ENCODE measurements around the gene POLR3G.

POLR3G gene

GRCh38 chr5:90545511-90545910 is 70.8 kb downstream of the POLR3G start (continued):
- TF ChIP-seq, protein P1, sequence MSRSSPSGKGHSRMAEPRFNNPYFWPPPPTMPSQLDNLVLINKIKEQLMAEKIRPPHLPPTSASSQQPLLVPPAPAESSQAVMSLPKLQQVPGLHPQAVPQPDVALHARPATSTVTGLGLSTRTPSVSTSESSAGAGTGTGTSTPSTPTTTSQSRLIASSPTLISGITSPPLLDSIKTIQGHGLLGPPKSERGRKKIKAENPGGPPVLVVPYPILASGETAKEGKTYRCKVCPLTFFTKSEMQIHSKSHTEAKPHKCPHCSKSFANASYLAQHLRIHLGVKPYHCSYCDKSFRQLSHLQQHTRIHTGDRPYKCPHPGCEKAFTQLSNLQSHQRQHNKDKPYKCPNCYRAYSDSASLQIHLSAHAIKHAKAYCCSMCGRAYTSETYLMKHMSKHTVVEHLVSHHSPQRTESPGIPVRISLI (tag by site-specific recombination; IDR thresholded peaks at IDR 0.05), result no peak
- TF ChIP-seq ZNF302 (tag by site-specific recombination; IDR thresholded peaks at IDR 0.05; ENCODE audit: low read depth), result no peak

DNA sequence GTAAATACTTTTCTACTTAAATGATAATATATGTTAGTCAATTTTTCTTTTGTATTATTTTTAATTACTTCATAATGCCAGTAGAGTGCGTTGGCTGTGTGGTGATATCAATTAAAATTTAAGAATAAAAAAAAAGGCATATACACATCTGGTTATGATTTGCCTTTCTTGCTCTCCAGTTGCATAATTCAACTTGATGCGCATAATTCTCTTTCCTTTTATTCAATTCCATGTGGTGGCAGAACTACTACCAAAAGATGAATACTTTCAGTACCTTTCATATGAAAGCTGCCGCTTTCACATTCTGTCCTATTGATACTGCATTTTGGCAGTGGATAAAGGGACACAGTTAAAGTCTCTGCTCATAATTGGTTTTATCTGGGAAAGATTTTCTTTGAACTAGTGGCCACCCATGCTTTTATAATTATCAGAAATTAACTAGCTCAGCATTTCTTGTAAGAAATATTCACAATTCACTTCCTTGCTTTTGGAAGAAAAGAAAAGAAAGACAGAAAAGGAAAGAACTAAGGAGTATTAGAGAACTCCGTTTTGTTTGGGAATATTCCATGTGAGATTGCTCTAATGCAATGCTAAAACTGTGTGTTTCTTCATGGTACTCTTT is 71.7 kb downstream of the POLR3G start:
- POLR2A ChIA-PET, result interaction anchor here (1.6 to 5.2 kb wide), 7 partner anchors 10 to 137 kb away, joined by 4 to 27 read pairs (median 6); partner anchors contain the start of genes ADGRV1, CETN3, LYSMD3 and MBLAC2
- CTCF ChIA-PET, result interaction anchor here (0.5 to 0.7 kb wide), 3 partner anchors 17 to 108 kb away, joined by 3 to 6 read pairs (median 5); partner anchors contain the start of gene LYSMD3
- H3K36me3 ChIP-seq (ENCODE audit: control insufficient read depth in 2 of 2, insufficient read depth in 1 of 2, low read length in 2 of 2), result no peaks in the 10 kb centered on the region
- H3K4me3 ChIP-seq (ENCODE audit: low read depth, low read length), result no peak overlapping the region
- peak overlapping the region; percentile 92 for H3K27ac ChIP-seq (ENCODE audit: extremely low read depth, low read depth, low read length)
- peaks cover 13% of the 10 kb centered on the region for H3K4me1 ChIP-seq (ENCODE audit: control insufficient read depth, insufficient read depth, low read length)
- TF ChIP-seq PRDM1 (tag by site-specific recombination; IDR thresholded peaks at IDR 0.05), result peak; percentile 54
- TF ChIP-seq ZNF654 (tag by site-specific recombination; IDR thresholded peaks at IDR 0.05; ENCODE audit: low read depth), result no peak
- H3K9me3 ChIP-seq (ENCODE audit: control insufficient read depth, insufficient read depth, low read depth, low read length), result no peaks in the 10 kb centered on the region

GRCh38 chr5:90547072-90547536 is 72.4 kb downstream of the POLR3G start:
- CTCF ChIA-PET, result interaction anchor here (0.5 to 2.0 kb wide), 6 partner anchors 13 to 1055 kb away, joined by 3 to 9 read pairs (median 4); partner anchors contain the start of gene LYSMD3
- POLR2A ChIA-PET, result interaction anchor here (1.6 to 5.2 kb wide), 7 partner anchors 9 to 137 kb away, joined by 4 to 27 read pairs (median 6); partner anchors contain the start of genes ADGRV1, CETN3, LYSMD3 and MBLAC2
- Histone ChIP-seq H3K27ac (ENCODE audit: extremely low read depth, low read depth, low read length) (peak overlapping the region; percentile 92), H3K4me1 (ENCODE audit: control insufficient read depth, insufficient read depth, low read length) (peaks cover 13% of the 10 kb centered on the region), H3K36me3 (ENCODE audit: control insufficient read depth in 2 of 2, insufficient read depth in 1 of 2, low read length in 2 of 2) (no peaks in the 10 kb centered on the region), H3K4me3 (ENCODE audit: low read depth, low read length) (no peak overlapping the region), H3K9me3 (ENCODE audit: control insufficient read depth, insufficient read depth, low read depth, low read length) (no peaks in the 10 kb centered on the region)
- TF ChIP-seq ZNF335 (tag by site-specific recombination; conservative IDR thresholded peaks at IDR 0.05), result 0 out of 2 replicates have a peak, but pooled peaks have one; percentile 53
- no peak; the same call in 1 of the 2 replicates for TF ChIP-seq ZNF610 (tag by site-specific recombination; IDR thresholded peaks at IDR 0.05; ENCODE audit: borderline replicate concordance)
- TF ChIP-seq ZNF626 (tag by site-specific recombination; IDR thresholded peaks at IDR 0.05), result no peak
- no peak for TF ChIP-seq ZNF16 (tag by site-specific recombination; IDR thresholded peaks at IDR 0.05; ENCODE audit: low read depth)
- TF ChIP-seq KLF16 (tag by site-specific recombination; IDR thresholded peaks at IDR 0.05), result no peak
- no peak for TF ChIP-seq ZNF133 (tag by site-specific recombination; IDR thresholded peaks at IDR 0.05)
- TF ChIP-seq ZNF776 (tag by site-specific recombination; IDR thresholded peaks at IDR 0.05; ENCODE audit: borderline replicate concordance), result no peak
- TF ChIP-seq ZNF692 (tag by site-specific recombination; IDR thresholded peaks at IDR 0.05), result peak; percentile 56; the same call in 1 of the 2 replicates
- TF ChIP-seq, protein P2, sequence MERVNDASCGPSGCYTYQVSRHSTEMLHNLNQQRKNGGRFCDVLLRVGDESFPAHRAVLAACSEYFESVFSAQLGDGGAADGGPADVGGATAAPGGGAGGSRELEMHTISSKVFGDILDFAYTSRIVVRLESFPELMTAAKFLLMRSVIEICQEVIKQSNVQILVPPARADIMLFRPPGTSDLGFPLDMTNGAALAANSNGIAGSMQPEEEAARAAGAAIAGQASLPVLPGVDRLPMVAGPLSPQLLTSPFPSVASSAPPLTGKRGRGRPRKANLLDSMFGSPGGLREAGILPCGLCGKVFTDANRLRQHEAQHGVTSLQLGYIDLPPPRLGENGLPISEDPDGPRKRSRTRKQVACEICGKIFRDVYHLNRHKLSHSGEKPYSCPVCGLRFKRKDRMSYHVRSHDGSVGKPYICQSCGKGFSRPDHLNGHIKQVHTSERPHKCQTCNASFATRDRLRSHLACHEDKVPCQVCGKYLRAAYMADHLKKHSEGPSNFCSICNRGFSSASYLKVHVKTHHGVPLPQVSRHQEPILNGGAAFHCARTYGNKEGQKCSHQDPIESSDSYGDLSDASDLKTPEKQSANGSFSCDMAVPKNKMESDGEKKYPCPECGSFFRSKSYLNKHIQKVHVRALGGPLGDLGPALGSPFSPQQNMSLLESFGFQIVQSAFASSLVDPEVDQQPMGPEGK (tag by site-specific recombination; IDR thresholded peaks at IDR 0.05), result peak; percentile 95
- TF ChIP-seq, protein P3, sequence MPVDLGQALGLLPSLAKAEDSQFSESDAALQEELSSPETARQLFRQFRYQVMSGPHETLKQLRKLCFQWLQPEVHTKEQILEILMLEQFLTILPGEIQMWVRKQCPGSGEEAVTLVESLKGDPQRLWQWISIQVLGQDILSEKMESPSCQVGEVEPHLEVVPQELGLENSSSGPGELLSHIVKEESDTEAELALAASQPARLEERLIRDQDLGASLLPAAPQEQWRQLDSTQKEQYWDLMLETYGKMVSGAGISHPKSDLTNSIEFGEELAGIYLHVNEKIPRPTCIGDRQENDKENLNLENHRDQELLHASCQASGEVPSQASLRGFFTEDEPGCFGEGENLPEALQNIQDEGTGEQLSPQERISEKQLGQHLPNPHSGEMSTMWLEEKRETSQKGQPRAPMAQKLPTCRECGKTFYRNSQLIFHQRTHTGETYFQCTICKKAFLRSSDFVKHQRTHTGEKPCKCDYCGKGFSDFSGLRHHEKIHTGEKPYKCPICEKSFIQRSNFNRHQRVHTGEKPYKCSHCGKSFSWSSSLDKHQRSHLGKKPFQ (tag by site-specific recombination; IDR thresholded peaks at IDR 0.05), result peak; percentile 79; the same call in 1 of the 2 replicates
- peak; percentile 19; the same call in 1 of the 2 replicates for TF ChIP-seq TCF7L2 (IDR thresholded peaks at IDR 0.05; ENCODE audit: borderline replicate concordance, low read depth, low read length)
- peak; percentile 40; the same call in 1 of the 2 replicates for TF ChIP-seq ZIC2 (tag by site-specific recombination; IDR thresholded peaks at IDR 0.05)
- TF ChIP-seq, protein P4, sequence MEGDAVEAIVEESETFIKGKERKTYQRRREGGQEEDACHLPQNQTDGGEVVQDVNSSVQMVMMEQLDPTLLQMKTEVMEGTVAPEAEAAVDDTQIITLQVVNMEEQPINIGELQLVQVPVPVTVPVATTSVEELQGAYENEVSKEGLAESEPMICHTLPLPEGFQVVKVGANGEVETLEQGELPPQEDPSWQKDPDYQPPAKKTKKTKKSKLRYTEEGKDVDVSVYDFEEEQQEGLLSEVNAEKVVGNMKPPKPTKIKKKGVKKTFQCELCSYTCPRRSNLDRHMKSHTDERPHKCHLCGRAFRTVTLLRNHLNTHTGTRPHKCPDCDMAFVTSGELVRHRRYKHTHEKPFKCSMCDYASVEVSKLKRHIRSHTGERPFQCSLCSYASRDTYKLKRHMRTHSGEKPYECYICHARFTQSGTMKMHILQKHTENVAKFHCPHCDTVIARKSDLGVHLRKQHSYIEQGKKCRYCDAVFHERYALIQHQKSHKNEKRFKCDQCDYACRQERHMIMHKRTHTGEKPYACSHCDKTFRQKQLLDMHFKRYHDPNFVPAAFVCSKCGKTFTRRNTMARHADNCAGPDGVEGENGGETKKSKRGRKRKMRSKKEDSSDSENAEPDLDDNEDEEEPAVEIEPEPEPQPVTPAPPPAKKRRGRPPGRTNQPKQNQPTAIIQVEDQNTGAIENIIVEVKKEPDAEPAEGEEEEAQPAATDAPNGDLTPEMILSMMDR (tag by site-specific recombination; IDR thresholded peaks at IDR 0.05), result no peak
- peak; percentile 99 for TF ChIP-seq ZEB2 (tag by site-specific recombination; IDR thresholded peaks at IDR 0.05)
- TF ChIP-seq ZBTB21 (tag by site-specific recombination; IDR thresholded peaks at IDR 0.05), result peak; percentile 73
